ENCODE results near the gene PRR22. TPM values are rescaled to one million over a fixed set of nuclear protein-coding genes. Genes with fewer than 3 reads are reported as not detected.
"Not testable (repeated sequence)": the region's sequence is repeated elsewhere in the genome, so short reads cannot be mapped to it uniquely, and the experiment has no call there.

PRR22 gene
- total RNA-seq, 4 donors from 2014 or later: 0.54 to 2.0 (median 1.2) TPM

DNA sequence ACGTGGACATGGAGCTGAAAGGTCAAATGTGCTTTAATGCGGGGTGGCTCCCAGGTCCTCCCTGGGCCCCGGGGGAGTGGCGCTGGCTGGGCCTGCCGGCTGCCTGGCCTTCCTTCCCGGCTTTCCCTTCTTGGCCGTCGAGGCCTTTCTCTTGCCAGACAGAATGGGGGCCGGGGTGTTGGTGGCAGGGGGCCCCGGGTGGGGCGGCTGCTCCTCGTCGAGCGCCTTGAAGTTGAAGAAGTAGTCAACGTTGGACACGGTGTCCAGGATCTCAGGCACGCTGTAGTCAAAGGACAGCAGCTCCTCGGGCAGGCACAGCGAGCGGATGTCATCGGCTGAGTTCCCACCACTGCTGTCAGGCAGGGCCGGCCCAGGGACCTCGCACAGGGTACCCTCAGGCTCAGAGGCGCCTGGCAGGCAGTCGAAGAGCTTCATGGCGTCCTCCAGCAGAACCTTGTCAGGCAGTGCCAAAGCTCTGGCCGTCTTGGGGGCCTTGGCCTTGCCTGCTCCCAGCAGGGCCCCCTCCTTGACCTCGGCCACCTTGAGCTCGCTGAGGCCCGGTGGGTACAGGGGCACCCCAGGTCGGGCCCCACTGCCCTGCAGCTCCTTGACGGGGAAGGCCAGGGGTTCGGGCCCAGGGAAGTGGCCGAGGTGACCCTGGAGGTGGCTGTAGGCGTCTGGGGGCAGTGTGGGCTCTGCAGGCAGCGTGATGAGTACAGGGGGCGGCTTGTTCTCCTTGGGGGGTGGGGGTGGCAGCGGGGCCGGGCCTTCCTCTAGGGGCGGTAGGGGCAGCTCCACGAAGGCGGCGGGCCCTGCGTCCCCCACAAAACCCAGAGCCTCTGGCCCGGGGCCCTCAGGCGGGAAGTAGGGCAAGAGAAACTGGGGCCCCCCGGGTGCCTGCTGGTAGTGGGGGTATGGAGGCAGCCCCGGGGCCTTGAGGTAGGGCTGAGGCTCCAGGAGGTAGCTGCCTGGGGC is 1.3 kb downstream of the PRR22 start:
- Histone ChIP-seq H3K9me3 (no peaks in the 10 kb centered on the region), H3K27me3 (no peaks in the 10 kb centered on the region), H3K4me1 (no peaks in the 10 kb centered on the region), H3K36me3 (peaks cover 34 to 40% of the 10 kb centered on the region in 2 donors), H3K4me3 (replicated peaks in 1 of 3) (no peak overlapping the region), H3K27ac (no peak overlapping the region)
- DNase-seq: no peak
- 83 to 86% methylated on average over 23 to 27 of the region's 48 CpGs for WGBS, 2 donors
- intact Hi-C loops (cut with DNase I): no loop called here
- TF ChIP-seq, protein P1, sequence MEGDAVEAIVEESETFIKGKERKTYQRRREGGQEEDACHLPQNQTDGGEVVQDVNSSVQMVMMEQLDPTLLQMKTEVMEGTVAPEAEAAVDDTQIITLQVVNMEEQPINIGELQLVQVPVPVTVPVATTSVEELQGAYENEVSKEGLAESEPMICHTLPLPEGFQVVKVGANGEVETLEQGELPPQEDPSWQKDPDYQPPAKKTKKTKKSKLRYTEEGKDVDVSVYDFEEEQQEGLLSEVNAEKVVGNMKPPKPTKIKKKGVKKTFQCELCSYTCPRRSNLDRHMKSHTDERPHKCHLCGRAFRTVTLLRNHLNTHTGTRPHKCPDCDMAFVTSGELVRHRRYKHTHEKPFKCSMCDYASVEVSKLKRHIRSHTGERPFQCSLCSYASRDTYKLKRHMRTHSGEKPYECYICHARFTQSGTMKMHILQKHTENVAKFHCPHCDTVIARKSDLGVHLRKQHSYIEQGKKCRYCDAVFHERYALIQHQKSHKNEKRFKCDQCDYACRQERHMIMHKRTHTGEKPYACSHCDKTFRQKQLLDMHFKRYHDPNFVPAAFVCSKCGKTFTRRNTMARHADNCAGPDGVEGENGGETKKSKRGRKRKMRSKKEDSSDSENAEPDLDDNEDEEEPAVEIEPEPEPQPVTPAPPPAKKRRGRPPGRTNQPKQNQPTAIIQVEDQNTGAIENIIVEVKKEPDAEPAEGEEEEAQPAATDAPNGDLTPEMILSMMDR (IDR thresholded peaks at IDR 0.05): no peak
- no peak for TF ChIP-seq POLR2A (IDR thresholded peaks at IDR 0.05)

DNA sequence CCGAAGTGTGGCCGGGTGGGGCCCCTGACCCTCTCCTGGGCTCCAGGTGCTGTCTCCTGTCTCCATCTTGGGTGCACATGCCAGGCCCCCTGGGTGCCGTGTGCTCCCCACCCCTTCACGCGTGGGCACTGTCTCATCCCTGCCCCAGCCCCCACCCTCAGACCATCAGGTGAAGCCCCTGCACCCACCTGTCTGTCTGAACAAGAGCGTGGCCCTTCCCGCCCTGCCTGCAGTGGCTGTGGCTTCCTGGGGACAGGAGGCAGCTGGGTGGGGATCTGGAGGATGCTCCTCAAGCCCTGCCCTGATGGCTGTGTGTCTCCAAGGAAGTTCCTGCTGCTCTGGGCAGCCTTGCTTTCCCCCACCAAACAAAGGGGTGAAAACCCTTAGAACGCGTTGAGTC is 2.2 kb downstream of the PRR22 start:
- H3K4me1 ChIP-seq: no peaks in the 10 kb centered on the region
- intact Hi-C loops (cut with DNase I): no loop called here

DNA sequence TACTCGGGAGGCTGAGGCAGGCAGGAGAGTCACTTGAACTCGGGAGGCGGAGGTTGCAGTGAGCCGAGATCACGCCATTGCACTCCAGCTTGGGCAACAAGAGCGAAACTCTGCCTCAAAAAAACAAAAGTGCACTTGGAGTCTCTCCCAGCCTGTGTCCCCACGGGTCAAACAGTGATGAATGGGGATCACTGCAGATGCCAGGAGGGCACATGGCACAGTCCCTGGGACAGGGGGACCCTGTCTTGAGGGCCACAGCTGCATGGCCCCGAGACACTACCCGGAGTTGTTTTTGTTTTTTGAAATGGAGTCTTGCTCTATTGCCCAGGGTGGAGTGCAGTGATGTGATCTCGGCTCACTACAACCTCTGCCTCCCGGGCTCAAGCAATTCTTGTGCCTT is 3.6 kb downstream of the PRR22 start:
- H3K36me3 ChIP-seq: peaks cover 11 to 17% of the 10 kb centered on the region in 2 donors
- H3K27me3 ChIP-seq; H3K27ac ChIP-seq; DNase-seq; H3K9me3 ChIP-seq; H3K4me1 ChIP-seq; H3K4me3 ChIP-seq (replicated peaks in 1 of 3); intact Hi-C loops (cut with DNase I): not testable (repeated sequence)
- 83% methylated on average over 11 of the region's 11 CpGs for WGBS, 2 donors

More for the DNA sequence above, 2.2 kb downstream of the PRR22 start:
- no peaks in the 10 kb centered on the region for H3K9me3 ChIP-seq
- peaks cover 25 to 31% of the 10 kb centered on the region in 2 donors for H3K36me3 ChIP-seq
- H3K27me3 ChIP-seq: no peaks in the 10 kb centered on the region
- DNase-seq: no peak
- TF ChIP-seq, protein P1 (IDR thresholded peaks at IDR 0.05): no peak
- TF ChIP-seq POLR2A (IDR thresholded peaks at IDR 0.05): no peak
- H3K4me3 ChIP-seq (replicated peaks in 1 of 3): no peak overlapping the region
- H3K27ac ChIP-seq: no peak overlapping the region
- 88 to 92% methylated on average over 2 to 6 of the region's 9 CpGs for WGBS, 2 donors

DNA sequence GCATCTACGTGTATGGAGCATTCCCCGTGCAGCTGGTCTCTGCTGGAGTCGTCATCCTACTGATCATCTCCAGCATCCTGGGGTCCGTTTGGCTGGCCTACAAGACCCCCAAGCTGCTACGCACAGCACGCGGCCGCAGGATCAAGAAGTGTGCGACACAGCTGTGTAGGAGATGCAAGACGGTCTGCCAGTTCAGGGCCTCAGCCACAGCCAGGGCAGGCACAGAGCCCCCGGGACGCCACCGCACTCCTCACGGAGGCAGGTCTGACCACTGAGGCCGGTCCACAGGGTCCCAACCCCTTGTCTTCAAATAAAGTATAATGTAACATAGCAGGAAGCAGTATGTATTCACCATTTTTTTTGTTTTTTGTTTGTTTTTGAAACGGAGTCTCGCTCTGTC is 6.1 kb downstream of the PRR22 start:
- H3K9me3 ChIP-seq: no peaks in the 10 kb centered on the region
- H3K4me3 ChIP-seq (replicated peaks in 1 of 3): no peak overlapping the region
- H3K4me1 ChIP-seq: no peaks in the 10 kb centered on the region
- WGBS, 2 donors: 81 to 89% methylated on average over 17 of the region's 17 CpGs
- H3K36me3 ChIP-seq: no peaks in the 10 kb centered on the region
- TF ChIP-seq, protein P1 (IDR thresholded peaks at IDR 0.05): no peak
- TF ChIP-seq POLR2A (IDR thresholded peaks at IDR 0.05): no peak
- no peak for DNase-seq
- intact Hi-C loops (cut with DNase I): no loop called here
- H3K27ac ChIP-seq: no peak overlapping the region
- H3K27me3 ChIP-seq: no peaks in the 10 kb centered on the region

DNA sequence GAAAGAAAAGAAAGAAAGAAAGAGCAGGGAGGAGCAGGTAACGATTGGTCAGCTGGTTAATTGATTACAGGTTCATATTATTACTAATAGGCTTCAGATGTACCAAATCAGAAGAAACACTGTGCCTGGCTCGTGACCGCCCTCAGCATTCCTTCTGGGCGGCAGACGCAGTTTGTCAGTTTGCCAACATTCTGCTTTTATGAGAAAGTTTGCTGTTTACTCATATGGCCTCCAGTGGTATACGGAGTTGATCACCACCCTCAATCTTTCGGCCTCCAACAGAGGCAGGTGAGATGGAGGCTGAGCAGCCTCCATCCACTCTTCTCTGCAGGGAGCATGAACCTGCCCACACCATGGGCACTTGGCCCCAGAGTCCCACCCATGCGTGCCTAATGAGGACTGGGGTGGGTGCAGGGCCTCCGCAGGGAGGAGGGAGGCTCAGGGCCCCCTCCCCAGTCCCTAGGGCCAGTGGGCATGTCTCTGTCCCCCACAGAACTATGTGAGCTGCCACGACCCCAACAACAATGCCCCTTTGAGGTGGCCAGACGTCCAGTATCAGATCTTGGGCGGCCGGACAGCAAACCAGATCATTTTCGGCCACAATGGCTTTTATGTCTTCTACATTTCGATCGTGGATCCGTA is 8.8 kb downstream of the PRR22 start:
- 70 to 71% methylated on average over 12 to 16 of the region's 17 CpGs for WGBS, 2 donors
- Histone ChIP-seq H3K4me1 (no peaks in the 10 kb centered on the region), H3K27ac (no peak overlapping the region), H3K27me3 (no peaks in the 10 kb centered on the region), H3K9me3 (no peaks in the 10 kb centered on the region), H3K36me3 (no peaks in the 10 kb centered on the region), H3K4me3 (replicated peaks in 1 of 3) (no peak overlapping the region)
- DNase-seq: no peak
- TF ChIP-seq, protein P1 (IDR thresholded peaks at IDR 0.05): no peak
- TF ChIP-seq POLR2A (IDR thresholded peaks at IDR 0.05): no peak
- intact Hi-C loops (cut with DNase I): no loop called here
